Activated CD4-positive, alpha-beta T cell treated with anti-CD3 and anti-CD28 coated beads, Interleukin-2, amount 10 ng/mL, durations not matched to agents 7 days and 5 days (primary cell): ENCODE data around the gene SH3PXD2A. TPM values are rescaled to one million over a fixed set of nuclear protein-coding genes. Genes with fewer than 3 reads are reported as not detected.

Source experiments
- CTCF ChIA-PET: fragments of 350-600 bp; sonication (Branson Sonifier 250); formaldehyde crosslinking; loops from one replicate; lab custom pipeline; 2021; ENCODE audit warnings: antibody characterized with exemption; lab: Charles Lee
- POLR2A ChIA-PET: fragments of 350-600 bp; sonication (Branson Sonifier 250); formaldehyde crosslinking; loops from one replicate; lab custom pipeline; 2021; ENCODE audit warnings: antibody characterized with exemption; lab: Charles Lee
- DNase-seq: peaks from one replicate; pipeline ENCODE4 v3.0.0-alpha.2; 2020
- H3K27ac Mint-ChIP-seq: one replicate; pipeline ENCODE4 v1.8.0; 2021; ENCODE audit warnings: mild to moderate bottlenecking, moderate library complexity, mixed read lengths
- H3K27me3 Mint-ChIP-seq: one replicate; pipeline ENCODE4 v1.8.0; 2021; ENCODE audit warnings: mixed read lengths
- H3K36me3 Mint-ChIP-seq: one replicate; pipeline ENCODE4 v1.8.0; 2021; ENCODE audit warnings: low read depth, mixed read lengths
- H3K4me1 Mint-ChIP-seq: one replicate; pipeline ENCODE4 v1.8.0; 2021; ENCODE audit warnings: mixed read lengths
- H3K4me3 Mint-ChIP-seq: one replicate; pipeline ENCODE4 v1.8.0; 2021; ENCODE audit warnings: mild to moderate bottlenecking, moderate library complexity, mixed read lengths
- H3K9me3 Mint-ChIP-seq: one replicate; pipeline ENCODE4 v1.8.0; 2021; ENCODE audit warnings: mixed read lengths
- total RNA-seq, 2 experiments: library from RNA; stranded (reverse); gene quantifications; one replicate each; pipeline ENCODE4 v1.2.3, GENCODE V29; 2021

Gene SH3PXD2A
- total RNA-seq, 2 experiments from 2014 or later, result 11.9 to 12.7 TPM

DNA sequence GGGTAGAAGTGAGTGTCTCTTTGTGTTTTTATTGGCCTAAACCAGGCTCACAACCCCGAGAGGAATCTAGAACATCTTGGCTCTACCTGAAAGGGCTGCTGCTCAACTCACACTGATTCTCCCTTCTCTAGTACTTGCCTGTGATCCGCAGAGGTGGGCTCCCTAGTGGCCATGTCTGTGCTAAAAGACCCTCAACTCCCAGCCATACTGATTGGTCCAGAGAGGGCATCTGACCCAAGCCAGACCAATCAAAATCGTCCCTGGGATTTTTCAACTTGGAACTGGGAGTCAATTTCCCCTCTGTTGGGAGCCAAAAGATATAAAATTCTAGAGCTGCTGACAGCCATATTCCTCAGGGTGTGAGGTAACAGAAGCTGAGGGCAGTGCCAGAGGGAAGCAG is 55.3 kb downstream of the SH3PXD2A start:
- Mint-ChIP-seq H3K27ac (peak overlapping the region; percentile 77), H3K27me3 (peaks cover 5% of the 10 kb centered on the region), H3K4me1 (peaks cover 39% of the 10 kb centered on the region), H3K9me3 (no peaks in the 10 kb centered on the region), H3K4me3 (no peak overlapping the region), H3K36me3 (no peaks in the 10 kb centered on the region)
- ChIA-PET POLR2A (no interaction called here), CTCF (interaction anchor here (0.7 to 1.9 kb wide), 4 partner anchors 14 to 73 kb away, joined by 3 to 8 read pairs (median 3); no protein-coding TSS in a partner anchor)
- DNase-seq, result no peak

GRCh38 chr10:103799341-103799740 is 56.0 kb downstream of the SH3PXD2A start:
- Mint-ChIP-seq H3K9me3 (no peaks in the 10 kb centered on the region), H3K4me1 (peaks cover 37% of the 10 kb centered on the region), H3K27me3 (peaks cover 5% of the 10 kb centered on the region), H3K27ac (no peak overlapping the region), H3K36me3 (no peaks in the 10 kb centered on the region), H3K4me3 (no peak overlapping the region)
- ChIA-PET POLR2A (no interaction called here), CTCF (interaction anchor here (1.3 to 1.4 kb wide), 2 partner anchors 9 to 113 kb away, joined by 5 to 6 read pairs; no protein-coding TSS in a partner anchor)
- no peak for DNase-seq

DNA sequence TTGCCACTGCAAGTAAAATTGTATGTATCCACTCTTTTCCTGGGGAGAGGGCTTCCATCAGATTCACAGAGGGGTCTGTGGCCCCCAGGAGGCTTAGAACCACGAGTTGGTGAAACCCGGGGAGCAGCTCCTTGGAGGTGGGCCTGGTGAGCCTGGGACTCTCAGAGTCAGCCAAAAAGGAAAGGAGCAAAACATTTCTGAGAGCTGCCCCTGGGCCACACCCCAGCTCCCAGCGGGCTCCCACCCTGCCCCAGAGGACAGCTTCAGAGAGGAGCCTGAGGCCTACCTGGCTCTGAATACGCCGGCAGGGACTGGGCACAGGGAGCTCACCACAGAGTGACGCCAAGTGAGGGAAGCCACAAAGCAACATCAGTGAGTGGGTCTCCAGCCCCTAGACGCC is 56.9 kb downstream of the SH3PXD2A start:
- Mint-ChIP-seq H3K9me3 (no peaks in the 10 kb centered on the region), H3K4me3 (no peak overlapping the region), H3K36me3 (no peaks in the 10 kb centered on the region), H3K27ac (no peak overlapping the region), H3K27me3 (peaks cover 5% of the 10 kb centered on the region), H3K4me1 (peaks cover 30% of the 10 kb centered on the region)
- no peak for DNase-seq
- ChIA-PET CTCF (interaction anchor here (1.3 to 1.4 kb wide), 4 partner anchors 8 to 112 kb away, joined by 3 to 6 read pairs (median 4); no protein-coding TSS in a partner anchor), POLR2A (no interaction called here)

GRCh38 chr10:103797857-103798256 is 57.5 kb downstream of the SH3PXD2A start:
- no peak overlapping the region for H3K4me3 Mint-ChIP-seq
- peaks cover 5% of the 10 kb centered on the region for H3K27me3 Mint-ChIP-seq
- no peaks in the 10 kb centered on the region for H3K9me3 Mint-ChIP-seq
- POLR2A ChIA-PET, result no interaction called here
- peaks cover 27% of the 10 kb centered on the region for H3K4me1 Mint-ChIP-seq
- DNase-seq, result no peak
- no peak overlapping the region for H3K27ac Mint-ChIP-seq
- CTCF ChIA-PET, result interaction anchor here (1.3 to 1.4 kb wide), 4 partner anchors 16 to 112 kb away, joined by 3 to 6 read pairs (median 4); no protein-coding TSS in a partner anchor
- no peaks in the 10 kb centered on the region for H3K36me3 Mint-ChIP-seq

- ChIA-PET CTCF (no interaction called here), POLR2A (no interaction called here)
- no peaks in the 10 kb centered on the region for H3K36me3 Mint-ChIP-seq
Observed at GRCh38 chr10:103795634-103796270, 59.6 kb downstream of the SH3PXD2A start.

DNA sequence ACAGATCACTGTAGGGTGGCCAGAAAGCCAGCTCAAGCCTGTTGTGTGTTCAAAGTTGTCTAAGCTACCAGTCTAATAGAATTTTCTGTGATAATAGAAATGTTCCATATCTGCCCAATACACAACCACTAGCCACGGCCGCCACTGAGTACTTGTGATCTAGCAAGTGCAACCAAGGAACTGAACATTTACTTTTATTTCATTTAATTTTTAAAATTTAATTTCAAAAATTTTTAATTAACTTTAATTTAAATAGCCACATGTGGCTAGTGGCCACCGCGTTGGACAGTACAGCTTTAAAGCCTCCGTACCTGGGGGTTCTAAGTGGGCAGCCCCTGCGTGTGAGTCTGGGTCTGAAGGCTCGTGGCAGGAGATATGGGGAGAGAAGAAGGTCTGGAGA is 60.4 kb downstream of the SH3PXD2A start:
- POLR2A ChIA-PET, result no interaction called here
- no peak overlapping the region for H3K4me3 Mint-ChIP-seq

More at GRCh38 chr10:103795634-103796270, 59.6 kb downstream of the SH3PXD2A start:
- Mint-ChIP-seq H3K4me3 (no peak overlapping the region), H3K27me3 (peaks cover 5% of the 10 kb centered on the region), H3K9me3 (no peaks in the 10 kb centered on the region), H3K4me1 (peaks cover 17% of the 10 kb centered on the region), H3K27ac (no peak overlapping the region)
- no peak for DNase-seq

DNA sequence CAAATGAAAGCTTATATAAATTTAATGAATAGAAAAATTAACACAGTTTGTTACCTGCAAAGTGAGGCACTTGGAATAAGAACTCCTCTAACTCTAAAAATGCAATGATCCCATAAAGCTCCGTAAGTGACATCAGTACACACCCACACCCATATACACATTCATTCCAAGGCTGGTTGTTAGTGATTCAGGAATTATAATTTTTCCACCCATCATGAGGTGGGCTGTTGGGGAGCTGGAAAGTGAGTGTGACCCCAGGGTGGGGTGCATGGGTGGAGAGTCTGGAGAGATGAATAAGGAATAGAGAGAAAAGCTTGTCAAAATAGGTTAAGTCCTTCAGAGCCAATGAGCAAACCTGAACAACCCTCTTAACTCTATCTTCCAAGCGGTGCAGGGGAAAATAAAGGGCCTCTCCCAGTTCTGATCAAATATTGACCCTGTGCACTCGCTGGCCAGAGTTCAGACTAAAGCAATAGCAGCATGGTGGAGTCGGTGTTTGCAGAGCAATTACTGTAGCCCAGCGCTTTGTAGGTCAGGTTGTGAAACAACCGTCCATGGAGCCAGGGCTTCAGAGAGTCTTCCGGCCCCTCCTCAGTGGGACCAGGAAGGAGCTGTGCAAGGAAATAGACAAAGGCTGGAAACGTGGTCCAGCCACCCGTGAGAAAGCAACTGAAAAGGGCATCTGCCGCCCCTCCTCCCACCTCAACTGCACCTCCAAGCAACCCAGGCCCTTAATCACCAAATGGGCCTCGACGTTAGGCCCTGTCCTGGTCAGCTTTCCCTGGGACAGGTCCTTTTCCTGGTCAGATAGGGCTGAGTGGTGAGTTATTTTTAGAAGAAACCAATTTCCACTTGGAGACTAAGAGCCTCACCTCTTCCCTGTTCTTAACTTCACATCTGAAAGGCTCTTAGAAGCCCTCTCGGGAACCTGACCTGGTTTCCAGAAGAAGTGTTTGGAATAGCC is 61.2 kb downstream of the SH3PXD2A start:
- ChIA-PET POLR2A (no interaction called here), CTCF (interaction anchor here (0.6 to 1.7 kb wide), 5 partner anchors 11 to 223 kb away, joined by 3 to 6 read pairs (median 4); no protein-coding TSS in a partner anchor)
- H3K27ac Mint-ChIP-seq, result no peak overlapping the region
- H3K4me3 Mint-ChIP-seq, result no peak overlapping the region
- no peak for DNase-seq
- peaks cover 5% of the 10 kb centered on the region for H3K27me3 Mint-ChIP-seq
- H3K36me3 Mint-ChIP-seq, result no peaks in the 10 kb centered on the region
- peaks cover 10% of the 10 kb centered on the region for H3K4me1 Mint-ChIP-seq
- H3K9me3 Mint-ChIP-seq, result no peaks in the 10 kb centered on the region

More for the DNA sequence above, 60.4 kb downstream of the SH3PXD2A start:
- Mint-ChIP-seq H3K4me1 (peaks cover 10% of the 10 kb centered on the region), H3K27me3 (peaks cover 5% of the 10 kb centered on the region), H3K9me3 (no peaks in the 10 kb centered on the region), H3K36me3 (no peaks in the 10 kb centered on the region), H3K27ac (no peak overlapping the region)
- no peak for DNase-seq
- CTCF ChIA-PET, result interaction anchor here (0.6 to 1.4 kb wide), 2 partner anchors 30 to 222 kb away, joined by 3 read pairs; no protein-coding TSS in a partner anchor

DNA sequence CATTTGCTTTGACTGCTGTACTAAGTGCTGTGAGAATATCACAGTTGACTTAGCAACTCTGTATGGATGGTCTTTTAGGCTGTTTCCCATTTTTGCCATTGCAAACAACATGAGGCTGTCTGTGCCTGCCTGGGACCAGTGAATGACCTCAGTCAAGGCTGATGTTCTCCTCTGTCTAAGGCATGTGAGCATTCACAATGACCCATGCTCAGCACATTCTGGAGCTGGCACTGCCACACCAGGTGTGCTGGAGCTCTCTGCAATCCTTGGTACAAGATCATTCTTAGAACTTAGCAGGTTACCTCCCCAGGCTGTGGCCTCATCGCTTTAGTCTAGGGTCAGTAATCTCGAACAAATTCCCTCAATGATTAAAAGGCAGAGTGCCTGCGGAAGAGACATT is 61.9 kb downstream of the SH3PXD2A start:
- DNase-seq, result no peak
- no peaks in the 10 kb centered on the region for H3K9me3 Mint-ChIP-seq
- H3K4me1 Mint-ChIP-seq, result peaks cover 11% of the 10 kb centered on the region
- no peak overlapping the region for H3K27ac Mint-ChIP-seq
- no peak overlapping the region for H3K4me3 Mint-ChIP-seq
- POLR2A ChIA-PET, result no interaction called here
- no peaks in the 10 kb centered on the region for H3K36me3 Mint-ChIP-seq
- CTCF ChIA-PET, result interaction anchor here (1.2 to 1.7 kb wide), 2 partner anchors 12 to 55 kb away, joined by 4 to 6 read pairs; no protein-coding TSS in a partner anchor
- H3K27me3 Mint-ChIP-seq, result peaks cover 5% of the 10 kb centered on the region

DNA sequence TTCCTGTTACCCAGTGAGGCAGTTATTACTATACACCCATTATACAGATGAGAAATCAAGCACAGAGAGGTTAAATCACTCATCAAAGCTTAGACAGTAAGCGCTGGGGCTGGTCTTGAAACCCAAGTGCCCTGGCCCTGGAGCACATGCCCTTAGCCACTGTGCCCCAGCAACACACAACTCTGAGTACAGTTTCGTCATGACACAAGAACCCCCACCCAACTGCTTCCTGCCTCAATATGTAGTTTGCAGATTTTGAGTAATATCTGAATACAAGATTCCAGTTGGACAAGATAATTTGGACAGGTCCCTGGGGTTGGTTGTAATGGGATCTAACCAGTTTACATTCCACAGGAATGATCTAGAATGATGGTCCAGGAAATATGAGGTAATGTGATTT is 62.8 kb downstream of the SH3PXD2A start:
- ChIA-PET POLR2A (no interaction called here), CTCF (interaction anchor here (0.5 to 1.2 kb wide), 3 partner anchors 9 to 863 kb away, joined by 3 to 4 read pairs (median 4); no protein-coding TSS in a partner anchor)

GRCh38 chr10:103791858-103792257 is 63.5 kb downstream of the SH3PXD2A start:
- ChIA-PET POLR2A (no interaction called here), CTCF (interaction anchor here (0.8 to 2.4 kb wide), 4 partner anchors 9 to 33 kb away, joined by 3 to 10 read pairs (median 4); no protein-coding TSS in a partner anchor)
- DNase-seq, result no peak
- H3K9me3 Mint-ChIP-seq, result no peaks in the 10 kb centered on the region
- no peaks in the 10 kb centered on the region for H3K36me3 Mint-ChIP-seq
- no peak overlapping the region for H3K27ac Mint-ChIP-seq
- peaks cover 5% of the 10 kb centered on the region for H3K27me3 Mint-ChIP-seq
- H3K4me3 Mint-ChIP-seq, result no peak overlapping the region
- peaks cover 11% of the 10 kb centered on the region for H3K4me1 Mint-ChIP-seq

More for the DNA sequence above, 62.8 kb downstream of the SH3PXD2A start:
- H3K27ac Mint-ChIP-seq, result no peak overlapping the region
- H3K36me3 Mint-ChIP-seq, result no peaks in the 10 kb centered on the region
- no peak for DNase-seq
- H3K27me3 Mint-ChIP-seq, result peaks cover 5% of the 10 kb centered on the region
- peaks cover 11% of the 10 kb centered on the region for H3K4me1 Mint-ChIP-seq
- no peaks in the 10 kb centered on the region for H3K9me3 Mint-ChIP-seq
- H3K4me3 Mint-ChIP-seq, result no peak overlapping the region

- Mint-ChIP-seq H3K4me3 (no peak overlapping the region), H3K4me1 (peaks cover 11% of the 10 kb centered on the region), H3K9me3 (no peaks in the 10 kb centered on the region), H3K27ac (no peak overlapping the region), H3K36me3 (no peaks in the 10 kb centered on the region), H3K27me3 (peaks cover 2% of the 10 kb centered on the region)
- ChIA-PET POLR2A (no interaction called here), CTCF (interaction anchor here (1.1 to 2.4 kb wide), 5 partner anchors 7 to 30 kb away, joined by 3 to 10 read pairs (median 5); no protein-coding TSS in a partner anchor)
- DNase-seq, result no peak
Observed at GRCh38 chr10:103791291-103791690, 64.1 kb downstream of the SH3PXD2A start.

- Mint-ChIP-seq H3K4me1 (peaks cover 11% of the 10 kb centered on the region), H3K9me3 (no peaks in the 10 kb centered on the region), H3K27me3 (peaks cover 3% of the 10 kb centered on the region), H3K4me3 (no peak overlapping the region), H3K27ac (no peak overlapping the region), H3K36me3 (no peaks in the 10 kb centered on the region)
- ChIA-PET POLR2A (no interaction called here), CTCF (interaction anchor here (0.6 to 2.4 kb wide), 6 partner anchors 8 to 486 kb away, joined by 3 to 10 read pairs (median 4); no protein-coding TSS in a partner anchor)
- DNase-seq, result no peak
Observed at GRCh38 chr10:103790580-103790979, 64.8 kb downstream of the SH3PXD2A start.
